ENCODE data around the gene MX2. TPM values are rescaled to one million over a fixed set of nuclear protein-coding genes. Genes with fewer than 3 reads are reported as not detected.

MX2 gene
- total and polyA plus RNA-seq, 2 experiments from 2014 or later: 5.4 to 9.2 TPM

GRCh38 chr21:41410361-41410760, 48.5 kb downstream of the MX2 start (continued):
- no peak for TF ChIP-seq ZNF462 (CRISPR knock-in tag; IDR thresholded peaks at IDR 0.05)
- TF ChIP-seq POLR2AphosphoS5 (IDR thresholded peaks at IDR 0.05; ENCODE audit: low read depth): no peak
- no peak for TF ChIP-seq JUNB (IDR thresholded peaks at IDR 0.05; ENCODE audit: unreplicated experiment)
- no peak for TF ChIP-seq NANOG (IDR thresholded peaks at IDR 0.05; ENCODE audit: borderline replicate concordance)
- TF ChIP-seq ZNF331 (CRISPR knock-in tag; IDR thresholded peaks at IDR 0.05; ENCODE audit: low read depth): no peak
- no peak for TF ChIP-seq ZNF114 (CRISPR knock-in tag; IDR thresholded peaks at IDR 0.05)
- no peak for TF ChIP-seq STAT1 (IDR thresholded peaks at IDR 0.05; ENCODE audit: unreplicated experiment)
- no peak for TF ChIP-seq CTCF (conservative IDR thresholded peaks at IDR 0.05; ENCODE audit: low read depth in 2 of 2)
- no peak for TF ChIP-seq CREB1 (CRISPR knock-in tag; IDR thresholded peaks at IDR 0.05; ENCODE audit: low read depth)
